IMR-90 (cell line): Measurements from ENCODE around the gene ADARB2. TPM values are rescaled to one million over a fixed set of nuclear protein-coding genes. Genes with fewer than 3 reads are reported as not detected.

Experiments
- ATAC-seq: fragments of 200-7000 bp; cut with Tn5 transposase; 2 replicates; pipeline ENCODE4 v1.9.1; 2020; ENCODE audit warnings: low read depth, mild to moderate bottlenecking, moderate library complexity
- BruUV-seq: library from RNA; stranded (reverse); fragments of 400-500 nt; replicated peaks from 2 replicates; lab custom pipeline; 2021; lab: Mats Ljungman, UMichigan
- CTCF ChIA-PET: fragments of 300-600 bp; formaldehyde crosslinking; extraction: SDS; loops from one replicate; lab custom pipeline; 2021; ENCODE audit warnings: antibody characterized with exemption; lab: Yijun Ruan, JAX
- POLR2A ChIA-PET: fragments of 300-600 bp; sonication (Branson Sonifier 250); formaldehyde crosslinking; loops from one replicate; lab custom pipeline; 2022; ENCODE audit warnings: antibody characterized with exemption; ENCODE audit not compliant: unreplicated experiment; lab: Charles Lee
- DNase-seq: peaks from one replicate; pipeline ENCODE4 v3.0.0; 2013
- H2AFZ ChIP-seq: replicated peaks from 2 replicates; pipeline ENCODE3; 2013; ENCODE audit warnings: low read length, mild to moderate bottlenecking; ENCODE audit not compliant: poor library complexity
- H2AK5ac ChIP-seq: 2 replicates; pipeline ENCODE4 v1.6.1; 2013; ENCODE audit warnings: low read depth, low read length, inconsistent platforms
- H2AK9ac ChIP-seq: replicated peaks from 2 replicates; pipeline ENCODE3; 2013; ENCODE audit warnings: mild to moderate bottlenecking, low read depth, low read length, moderate library complexity; ENCODE audit not compliant: poor library complexity
- H2BK120ac ChIP-seq: 2 replicates; pipeline ENCODE4 v1.6.1; 2013; ENCODE audit warnings: low read depth, low read length, inconsistent platforms
- H2BK15ac ChIP-seq: 3 replicates; pipeline ENCODE4 v1.6.1; 2013; ENCODE audit warnings: low read depth, low read length, inconsistent platforms
- H2BK20ac ChIP-seq: 2 replicates; pipeline ENCODE4 v1.6.1; 2013; ENCODE audit warnings: low read depth, mild to moderate bottlenecking, inconsistent platforms, low read length, moderate library complexity
- H2BK5ac ChIP-seq: 2 replicates; pipeline ENCODE4 v1.6.1; 2013; ENCODE audit warnings: mild to moderate bottlenecking, low read depth, low read length, inconsistent platforms; ENCODE audit not compliant: poor library complexity, severe bottlenecking
- H3K14ac ChIP-seq: replicated peaks from 2 replicates; pipeline ENCODE4 v1.6.1; 2013; ENCODE audit warnings: low read depth, low read length, inconsistent platforms
- H3K18ac ChIP-seq: 2 replicates; pipeline ENCODE4 v1.6.1; 2013; ENCODE audit warnings: low read depth, low read length, control low read depth
- H3K23ac ChIP-seq: 2 replicates; pipeline ENCODE4 v1.6.1; 2013; ENCODE audit warnings: low read depth, low read length, inconsistent platforms
- H3K27ac ChIP-seq: 2 replicates; pipeline ENCODE4 v1.5.1; 2013; ENCODE audit warnings: mild to moderate bottlenecking, control low read depth, low read length; ENCODE audit not compliant: insufficient read depth
- H3K27me3 ChIP-seq: 2 replicates; pipeline ENCODE4 v1.6.1; 2013; ENCODE audit warnings: low read length; ENCODE audit not compliant: control insufficient read depth, insufficient read depth
- H3K36me3 ChIP-seq: 2 replicates; pipeline ENCODE4 v1.6.1; 2013; ENCODE audit warnings: low read length, mixed read lengths; ENCODE audit not compliant: control insufficient read depth, insufficient read depth
- H3K4ac ChIP-seq: 2 replicates; pipeline ENCODE4 v1.6.1; 2013; ENCODE audit warnings: low read depth, low read length, inconsistent platforms
- H3K4me1 ChIP-seq: 2 replicates; pipeline ENCODE4 v1.6.1; 2013; ENCODE audit warnings: low read length, mixed read lengths; ENCODE audit not compliant: control insufficient read depth, insufficient read depth
- H3K4me2 ChIP-seq: 2 replicates; pipeline ENCODE4 v1.6.1; 2013; ENCODE audit warnings: low read depth, mild to moderate bottlenecking, control low read depth, low read length, moderate library complexity
- H3K4me3 ChIP-seq: 2 replicates; pipeline ENCODE4 v1.5.1; 2013; ENCODE audit warnings: low read depth, mild to moderate bottlenecking, control low read depth, low read length, moderate library complexity; ENCODE audit not compliant: insufficient read depth
- H3K56ac ChIP-seq: 2 replicates; pipeline ENCODE4 v1.6.1; 2013; ENCODE audit warnings: low read length, inconsistent platforms; ENCODE audit not compliant: insufficient read depth; ENCODE audit errors: extremely low read depth
- H3K79me1 ChIP-seq, 2 experiments: 2 replicates each; pipeline ENCODE4 v1.6.1; 2013; ENCODE audit warnings: low read length in 2 of 2, inconsistent platforms in 1 of 2, low read depth in 1 of 2
- H3K9ac ChIP-seq: 2 replicates; pipeline ENCODE4 v1.6.1; 2013; ENCODE audit warnings: low read depth, low read length, control low read depth
- H3K9me1 ChIP-seq: 2 replicates; pipeline ENCODE4 v1.6.1; 2013; ENCODE audit warnings: low read length, inconsistent platforms; ENCODE audit not compliant: insufficient read depth
- H3K9me3 ChIP-seq: 2 replicates; pipeline ENCODE4 v1.6.1; 2013; ENCODE audit warnings: low read length; ENCODE audit not compliant: control insufficient read depth, insufficient read depth
- H4K20me1 ChIP-seq: 2 replicates; pipeline ENCODE4 v1.6.1; 2013; ENCODE audit warnings: low read length, inconsistent platforms; ENCODE audit not compliant: insufficient read depth
- H4K5ac ChIP-seq: 2 replicates; pipeline ENCODE4 v1.6.1; 2013; ENCODE audit warnings: mild to moderate bottlenecking, low read depth, low read length, control low read depth
- H4K8ac ChIP-seq, 2 experiments: 2 replicates each; pipeline ENCODE4 v1.6.1; 2013; ENCODE audit warnings: low read depth in 2 of 2, low read length in 2 of 2, control low read depth in 1 of 2, inconsistent platforms in 1 of 2
- H4K91ac ChIP-seq: 2 replicates; pipeline ENCODE4 v1.6.1; 2013; ENCODE audit warnings: low read depth, low read length, inconsistent platforms; ENCODE audit not compliant: insufficient read depth
- BHLHE40 ChIP-seq: fragments of 150-350 bp; IDR thresholded peaks from 2 replicates; pipeline ENCODE4 v1.6.1; 2016; ENCODE audit warnings: mild to moderate bottlenecking, low read depth, low read length
- CEBPB ChIP-seq: IDR thresholded peaks from 2 replicates; pipeline ENCODE4 v1.6.1; 2012; ENCODE audit warnings: low read depth, low read length, improper control_type of control experiment
- CHD1 ChIP-seq: IDR thresholded peaks from 2 replicates; pipeline ENCODE4 v1.6.1; 2012; ENCODE audit warnings: low read depth, low read length, improper control_type of control experiment
- CTCF ChIP-seq: conservative IDR thresholded peaks from 2 replicates; pipeline ENCODE4 v1.5.1; 2012; ENCODE audit warnings: mild to moderate bottlenecking, low read depth, low read length, improper control_type of control experiment
- ELK1 ChIP-seq: fragments of 150-350 bp; IDR thresholded peaks from 2 replicates; pipeline ENCODE4 v1.6.1; 2016; ENCODE audit warnings: low read depth, mild to moderate bottlenecking, low read length, moderate library complexity, borderline replicate concordance
- FOS ChIP-seq: fragments of 150-350 bp; IDR thresholded peaks from 2 replicates; pipeline ENCODE4 v1.6.1; 2016; ENCODE audit warnings: low read depth, low read length
- MAFK ChIP-seq: IDR thresholded peaks from 2 replicates; pipeline ENCODE4 v1.6.1; 2012; ENCODE audit warnings: low read depth, low read length, improper control_type of control experiment
- MAZ ChIP-seq: IDR thresholded peaks from 2 replicates; pipeline ENCODE4 v1.6.1; 2012; ENCODE audit warnings: low read depth, mild to moderate bottlenecking, low read length, improper control_type of control experiment, moderate library complexity, borderline replicate concordance
- MXI1 ChIP-seq: IDR thresholded peaks from 2 replicates; pipeline ENCODE4 v1.6.1; 2012; ENCODE audit warnings: low read depth, mild to moderate bottlenecking, low read length, moderate library complexity, borderline replicate concordance
- NFE2L2 ChIP-seq: fragments of 150-350 bp; IDR thresholded peaks from 2 replicates; pipeline ENCODE4 v1.6.1; 2016; ENCODE audit warnings: low read depth, mild to moderate bottlenecking, low read length
- POLR2A ChIP-seq: IDR thresholded peaks from 2 replicates; pipeline ENCODE4 v1.6.1; 2012; ENCODE audit warnings: mild to moderate bottlenecking, low read depth, low read length
- RAD21 ChIP-seq: IDR thresholded peaks from 2 replicates; pipeline ENCODE4 v1.6.1; 2012; ENCODE audit warnings: low read length, improper control_type of control experiment
- RCOR1 ChIP-seq: IDR thresholded peaks from 2 replicates; pipeline ENCODE4 v1.6.1; 2012; ENCODE audit warnings: mild to moderate bottlenecking, low read length, improper control_type of control experiment; ENCODE audit not compliant: insufficient replicate concordance
- RFX5 ChIP-seq: IDR thresholded peaks from 2 replicates; pipeline ENCODE4 v1.8.0; 2012; ENCODE audit warnings: low read depth, mild to moderate bottlenecking, low read length, moderate library complexity
- SMC3 ChIP-seq: fragments of 150-350 bp; IDR thresholded peaks from 2 replicates; pipeline ENCODE4 v1.6.1; 2016; ENCODE audit warnings: low read depth, mild to moderate bottlenecking, antibody characterized with exemption, low read length, moderate library complexity
- USF2 ChIP-seq: fragments of 150-350 bp; IDR thresholded peaks from 2 replicates; pipeline ENCODE4 v1.6.1; 2017; ENCODE audit warnings: mild to moderate bottlenecking, antibody characterized with exemption, low read length, low read depth
- WGBS, 2 experiments: methylation state at CpG; one replicate each; pipeline versions ENCODE4 v1.1.5 to v1.1.7; 2013; ENCODE audit warnings: missing lambda C conversion rate in 2 of 2; ENCODE audit not compliant: insufficient read length in 1 of 2; ENCODE audit errors: extremely low coverage in 2 of 2; 5-methylcytosine and 5-hydroxymethylcytosine counted together
- dilution Hi-C: fragments of 300-500 bp; cut with HindIII; formaldehyde crosslinking; loops from one replicate; pipeline ENCODE4 v1.14.3; 2018; ENCODE audit warnings: low sequenced_read_pairs; ENCODE audit not compliant: unreplicated experiment
- in situ Hi-C: fragments of 300-500 bp; cut with MboI; formaldehyde crosslinking; loops from 3 replicates; pipeline ENCODE4 v1.14.3; 2019; ENCODE audit warnings: low sequenced_read_pairs, inconsistent platforms, mixed read lengths
- intact Hi-C: fragments of 100-400 bp; cut with micrococcal nuclease; formaldehyde crosslinking; loops from 2 replicates; pipeline ENCODE4 v1.10.0; 2022
- polyA plus RNA-seq, 3 experiments: library from polyadenylated mRNA; depleted of rRNA; stranded (reverse); fragments of >200 nt; gene quantifications; 2 replicates each; pipeline ENCODE4 v1.2.3, GENCODE V29; 2012; ENCODE audit warnings: low replicate concordance in 1 of 3
- total RNA-seq: library from RNA; depleted of rRNA; stranded (reverse); fragments of >200 nt; gene quantifications from 2 replicates; pipeline ENCODE4 v1.2.3, GENCODE V29; 2012

The ADARB2 gene
- total and polyA plus RNA-seq, 2 of the 4 experiments (the other 2 are of a cell fraction) = not detected

- CTCF ChIA-PET = no interaction called here
- dilution Hi-C loops = no loop called here
- peaks cover 55% of the 10 kb centered on the region for H3K9me3 ChIP-seq
These were observed 207.4 kb downstream of the ADARB2 start for GRCh38 chr10:1529806-1530413.

More at GRCh38 chr10:1529806-1530413, 207.4 kb downstream of the ADARB2 start:
- H2AK9ac ChIP-seq = no peak overlapping the region
- 56% methylated on average over 8 of the region's 15 CpGs; no CpG with 5 or more reads in 1 of the 2 experiments for WGBS, 2 experiments
- POLR2A ChIA-PET = no interaction called here
- H2BK20ac ChIP-seq = no peak overlapping the region
- H4K8ac ChIP-seq = no peak overlapping the region
- H3K14ac ChIP-seq = no peak overlapping the region
- no peak overlapping the region for H3K23ac ChIP-seq
- no peaks in the 10 kb centered on the region for H3K27me3 ChIP-seq
- H3K9me1 ChIP-seq = no peaks in the 10 kb centered on the region
- H2BK120ac ChIP-seq = no peak overlapping the region
- no peak overlapping the region for H3K9ac ChIP-seq
- H3K56ac ChIP-seq = no peak overlapping the region
- no peak overlapping the region for H3K4me3 ChIP-seq
- no peak overlapping the region for H4K5ac ChIP-seq
- no peak overlapping the region for H3K18ac ChIP-seq
- H3K79me1 ChIP-seq = no peaks in the 10 kb centered on the region
- no peak overlapping the region for H3K27ac ChIP-seq
- H4K20me1 ChIP-seq = no peaks in the 10 kb centered on the region
- TF ChIP-seq MAFK (no peak), ELK1 (no peak), POLR2A (no peak), SMC3 (no peak), MXI1 (no peak), CEBPB (no peak), RAD21 (no peak), RCOR1 (no peak), USF2 (no peak), RFX5 (no peak), CHD1 (no peak), CTCF (no peak), FOS (no peak), MAZ (no peak), NFE2L2 (no peak), BHLHE40 (no peak)
- no peak for DNase-seq
- H2BK15ac ChIP-seq = no peak overlapping the region
- H4K91ac ChIP-seq = no peak overlapping the region
- H2BK5ac ChIP-seq = no peak overlapping the region
- no peak overlapping the region for H2AFZ ChIP-seq
- no peaks in the 10 kb centered on the region for H3K36me3 ChIP-seq
- no peak overlapping the region for H2AK5ac ChIP-seq
- in situ Hi-C loops = no loop called here
- no peaks in the 10 kb centered on the region for H3K4me1 ChIP-seq
- H3K4ac ChIP-seq = no peak overlapping the region
- intact Hi-C loops = no loop called here
- no TSS peak for BruUV-seq
- no peak overlapping the region for H3K4me2 ChIP-seq
- ATAC-seq = no peak
